ENCODE results near the gene EMP3. TPM values are rescaled to one million over a fixed set of nuclear protein-coding genes. Genes with fewer than 3 reads are reported as not detected.

The EMP3 gene
- total and polyA plus RNA-seq, 9 of the 15 experiments (the other 6 are each of a cell fraction or from before 2014, with no cell fraction given) = 123 to 386 (median 296) TPM

DNA sequence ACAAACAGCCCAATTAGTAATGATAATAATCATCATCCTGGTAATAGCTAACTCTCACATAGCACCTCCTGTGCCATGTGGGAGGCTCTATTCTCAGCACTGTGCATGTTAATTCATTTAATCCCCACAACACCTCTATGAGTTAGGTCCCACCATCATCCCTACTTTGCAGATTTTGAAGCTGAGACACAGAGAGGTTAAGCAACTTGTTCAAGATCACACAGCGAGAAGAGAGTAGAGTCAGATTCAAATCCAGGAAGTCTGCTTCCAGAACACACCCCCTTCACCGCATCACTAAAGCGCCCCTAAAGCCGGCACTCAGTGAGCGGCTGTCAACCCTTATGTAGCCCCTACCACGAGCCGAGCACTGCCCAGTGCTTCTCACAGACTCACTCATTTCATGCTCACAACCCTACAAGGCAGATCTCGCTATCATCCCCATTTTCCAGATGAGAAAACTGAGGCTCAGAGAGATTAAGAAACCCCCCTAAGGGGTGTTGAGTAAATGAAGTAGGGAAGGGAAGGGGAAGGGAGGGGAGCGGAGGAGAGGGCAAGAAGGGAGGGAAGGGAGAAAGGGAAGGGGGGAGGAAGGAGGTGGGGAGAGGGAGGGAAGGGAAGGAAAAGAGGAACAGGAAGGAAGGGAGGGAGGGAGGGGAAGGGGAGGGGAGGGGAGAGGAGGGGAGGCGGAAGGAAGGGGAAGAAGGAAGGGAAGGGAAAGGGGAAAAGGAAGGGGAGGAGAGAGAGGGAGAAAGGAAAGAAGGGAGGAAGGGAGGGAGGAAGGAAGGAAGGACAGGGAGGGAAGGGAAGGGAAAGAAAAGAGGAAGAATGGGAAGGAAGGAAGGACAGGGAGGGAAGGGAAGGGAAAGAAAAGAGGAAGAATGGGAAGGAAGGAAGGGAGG, 16.4 kb downstream of the EMP3 start:
- FAIRE-seq (no peak), DNase-seq (ENCODE audit: extremely low read depth in 1 of 4, low spot score in 3 of 4) (peak in 1 of 4 experiments; percentile 6), ATAC-seq (no peak)
- intact Hi-C loops (cut with micrococcal nuclease) (no loop called here), in situ Hi-C loops (cut with MboI) (no loop called here)
- Histone ChIP-seq H3K27me3 (ENCODE audit: control insufficient read depth in 2 of 2, insufficient read depth in 2 of 2, low read length in 2 of 2) (no peaks in the 10 kb centered on the region), H3K9ac (ENCODE audit: insufficient read depth in 1 of 2, low read depth in 2 of 2, low read length in 2 of 2) (no peak overlapping the region), H3K4me1 (replicated peaks in 1 of 2; ENCODE audit: control insufficient read depth in 2 of 2, insufficient read depth in 2 of 2, low read length in 2 of 2) (peaks cover 5 to 34% of the 10 kb centered on the region in 2 experiments; a peak in 4 of 5 replicates), H3K9me3 (replicated peaks; ENCODE audit: control insufficient read depth, insufficient read depth, low read depth, low read length) (no peaks in the 10 kb centered on the region), H3K36me3 (ENCODE audit: control insufficient read depth, insufficient read depth, low read length) (peaks cover 4% of the 10 kb centered on the region; the same call in 2 of the 3 replicates), H3K4me3 (no peak overlapping the region), H4K20me1 (replicated peaks; ENCODE audit: control insufficient read depth, insufficient read depth, low read length) (no peaks in the 10 kb centered on the region), H3K79me2 (ENCODE audit: control insufficient read depth, insufficient read depth, low read length) (no peaks in the 10 kb centered on the region), H3K4me2 (ENCODE audit: insufficient read depth, low read length) (no peak overlapping the region), H3K27ac (ENCODE audit: extremely low read depth, low read depth, low read length) (no peak overlapping the region), H3K9me1 (ENCODE audit: control insufficient read depth, insufficient read depth, low read length) (no peaks in the 10 kb centered on the region), H2AFZ (ENCODE audit: low read depth, low read length) (no peak overlapping the region)
- ChIA-PET POLR2A (interaction anchor here (0.7 to 1.1 kb wide), 3 partner anchors 11 to 19 kb away, joined by 3 read pairs; no protein-coding TSS in a partner anchor), CTCF (ENCODE audit: low intra/inter-chr PET ratio) (no interaction called here)
- no TSS peak for BruUV-seq (replicated peaks)
- 87% methylated on average over 9 of the region's 10 CpGs for WGBS (ENCODE audit: insufficient coverage, low coverage, missing lambda C conversion rate)
- no peak for TF ChIP-seq PHB2 (IDR thresholded peaks at IDR 0.05; ENCODE audit: low read depth)
- peak; percentile 96 for TF ChIP-seq SMARCA5 (IDR thresholded peaks at IDR 0.05)
- peak; percentile 86 to 92 for TF ChIP-seq KDM1A (IDR thresholded peaks at IDR 0.05)
- no peak for TF ChIP-seq ZFP30 (CRISPR knock-in tag; IDR thresholded peaks at IDR 0.05; ENCODE audit: borderline replicate concordance)
- TF ChIP-seq ZNF3 (CRISPR knock-in tag; IDR thresholded peaks at IDR 0.05) = no peak
- peak; percentile 98 for TF ChIP-seq BCOR (IDR thresholded peaks at IDR 0.05)
- TF ChIP-seq RBM25 (IDR thresholded peaks at IDR 0.05; ENCODE audit: low read depth, low read length, severe bottlenecking) = peak; percentile 71
- TF ChIP-seq, protein P1, sequence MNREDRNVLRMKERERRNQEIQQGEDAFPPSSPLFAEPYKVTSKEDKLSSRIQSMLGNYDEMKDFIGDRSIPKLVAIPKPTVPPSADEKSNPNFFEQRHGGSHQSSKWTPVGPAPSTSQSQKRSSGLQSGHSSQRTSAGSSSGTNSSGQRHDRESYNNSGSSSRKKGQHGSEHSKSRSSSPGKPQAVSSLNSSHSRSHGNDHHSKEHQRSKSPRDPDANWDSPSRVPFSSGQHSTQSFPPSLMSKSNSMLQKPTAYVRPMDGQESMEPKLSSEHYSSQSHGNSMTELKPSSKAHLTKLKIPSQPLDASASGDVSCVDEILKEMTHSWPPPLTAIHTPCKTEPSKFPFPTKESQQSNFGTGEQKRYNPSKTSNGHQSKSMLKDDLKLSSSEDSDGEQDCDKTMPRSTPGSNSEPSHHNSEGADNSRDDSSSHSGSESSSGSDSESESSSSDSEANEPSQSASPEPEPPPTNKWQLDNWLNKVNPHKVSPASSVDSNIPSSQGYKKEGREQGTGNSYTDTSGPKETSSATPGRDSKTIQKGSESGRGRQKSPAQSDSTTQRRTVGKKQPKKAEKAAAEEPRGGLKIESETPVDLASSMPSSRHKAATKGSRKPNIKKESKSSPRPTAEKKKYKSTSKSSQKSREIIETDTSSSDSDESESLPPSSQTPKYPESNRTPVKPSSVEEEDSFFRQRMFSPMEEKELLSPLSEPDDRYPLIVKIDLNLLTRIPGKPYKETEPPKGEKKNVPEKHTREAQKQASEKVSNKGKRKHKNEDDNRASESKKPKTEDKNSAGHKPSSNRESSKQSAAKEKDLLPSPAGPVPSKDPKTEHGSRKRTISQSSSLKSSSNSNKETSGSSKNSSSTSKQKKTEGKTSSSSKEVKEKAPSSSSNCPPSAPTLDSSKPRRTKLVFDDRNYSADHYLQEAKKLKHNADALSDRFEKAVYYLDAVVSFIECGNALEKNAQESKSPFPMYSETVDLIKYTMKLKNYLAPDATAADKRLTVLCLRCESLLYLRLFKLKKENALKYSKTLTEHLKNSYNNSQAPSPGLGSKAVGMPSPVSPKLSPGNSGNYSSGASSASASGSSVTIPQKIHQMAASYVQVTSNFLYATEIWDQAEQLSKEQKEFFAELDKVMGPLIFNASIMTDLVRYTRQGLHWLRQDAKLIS (CRISPR knock-in tag; IDR thresholded peaks at IDR 0.05) = no peak
- peak; percentile 75 for TF ChIP-seq CHD4 (IDR thresholded peaks at IDR 0.05; ENCODE audit: insufficient read depth, insufficient replicate concordance, low read depth, low read length, poor library complexity, severe bottlenecking)
- peak; percentile 25 to 69; a peak in 1 of 4 replicates for TF ChIP-seq RCOR1 (IDR thresholded peaks at IDR 0.05; ENCODE audit: borderline replicate concordance in 1 of 2, low read depth in 2 of 2, low read length in 2 of 2)
- no peak for TF ChIP-seq KLF1 (tag; IDR thresholded peaks at IDR 0.05)
- TF ChIP-seq ZFP36 (IDR thresholded peaks at IDR 0.05; ENCODE audit: low read depth, low read length, partially characterized antibody) = peak; percentile 68
- TF ChIP-seq CC2D1A (IDR thresholded peaks at IDR 0.05) = 0 out of 2 replicates have a peak, but pooled peaks have one; percentile 24
- no peak for TF ChIP-seq HMG20B (CRISPR knock-in tag; IDR thresholded peaks at IDR 0.05)
- no peak for TF ChIP-seq ZFPM2 (CRISPR knock-in tag; IDR thresholded peaks at IDR 0.05)
- TF ChIP-seq HDAC2 (IDR thresholded peaks at IDR 0.05) = peak; percentile 70; the same call in 1 of the 2 replicates
- no peak for TF ChIP-seq SMAD4 (CRISPR knock-in tag; conservative IDR thresholded peaks at IDR 0.05)
- no peak for TF ChIP-seq ZNF695 (CRISPR knock-in tag; IDR thresholded peaks at IDR 0.05)
- peak; percentile 92 for TF ChIP-seq ADNP (tag; IDR thresholded peaks at IDR 0.05)
- no peak for TF ChIP-seq SMAD2 (IDR thresholded peaks at IDR 0.05; ENCODE audit: low read depth, low read length)
- no peak for TF ChIP-seq E2F3 (CRISPR knock-in tag; IDR thresholded peaks at IDR 0.05)

Measured in K562 (cell line).